BJ (cell line): Measurements from ENCODE around the gene NDUFS3. TPM values are rescaled to one million over a fixed set of nuclear protein-coding genes. Genes with fewer than 3 reads are reported as not detected.

ENCODE experiments used
- CTCF ChIA-PET: fragments of 350-600 bp; formaldehyde crosslinking; extraction: SDS; loops from one replicate; lab custom pipeline; 2021; ENCODE audit warnings: antibody characterized with exemption, inconsistent platforms; lab: Yijun Ruan, JAX
- POLR2A ChIA-PET: fragments of 300-600 bp; sonication (Branson Sonifier 250); formaldehyde crosslinking; extraction: SDS; loops from one replicate; lab custom pipeline; 2021; ENCODE audit warnings: antibody characterized with exemption; lab: Charles Lee
- DNase-seq: peaks from one replicate; pipeline ENCODE4 v3.0.0-alpha.2; 2011; ENCODE audit warnings: low read depth
- H3K27me3 ChIP-seq: 2 replicates; pipeline ENCODE4 v1.6.0; 2011; ENCODE audit warnings: low read length; ENCODE audit not compliant: control insufficient read depth, insufficient read depth
- H3K36me3 ChIP-seq: 2 replicates; pipeline ENCODE4 v1.5.1; 2011; ENCODE audit warnings: low read length; ENCODE audit not compliant: control insufficient read depth, insufficient read depth
- H3K4me3 ChIP-seq: 2 replicates; pipeline ENCODE4 v1.5.1; 2011; ENCODE audit warnings: low read depth, mild to moderate bottlenecking, control low read depth, low read length
- polyA plus RNA-seq: library from polyadenylated mRNA; depleted of rRNA; stranded (reverse); fragments of >200 nt; gene quantifications from 2 replicates; pipeline ENCODE4 v1.2.3, GENCODE V29; 2011
- TF ChIP-seq, protein P1 (sequence below): IDR thresholded peaks from 2 replicates; pipeline ENCODE4 v1.5.1; 2011; ENCODE audit warnings: low read depth, mild to moderate bottlenecking, control low read depth, inconsistent platforms, low read length, moderate library complexity; ENCODE audit not compliant: insufficient read depth

NDUFS3 gene
- polyA plus RNA-seq, 1 experiment = 98.0 TPM

DNA sequence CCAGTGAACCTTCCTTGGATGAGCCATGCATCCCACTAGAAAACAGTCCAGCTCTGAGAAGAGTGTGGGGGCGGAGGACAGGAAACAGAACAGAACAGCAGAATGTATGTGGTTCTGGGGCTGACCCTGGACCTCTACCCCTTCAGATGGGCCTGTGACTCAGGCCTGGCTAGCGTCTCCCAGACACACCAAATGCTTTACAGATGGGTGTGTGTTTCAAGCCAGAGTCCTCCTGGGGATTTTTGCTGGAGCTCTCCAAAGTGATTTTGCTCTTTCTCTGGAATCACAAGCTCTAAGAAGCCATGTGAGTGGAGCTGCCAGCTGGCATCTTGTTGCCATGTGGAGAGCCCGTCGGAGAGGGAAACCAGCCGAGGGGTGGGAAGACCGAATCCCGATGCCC lies 28.5 kb downstream of the NDUFS3 start:
- CTCF ChIA-PET = interaction anchor here (0.6 to 3.7 kb wide), 7 partner anchors 9 to 233 kb away, joined by 3 to 20 read pairs (median 6); no protein-coding TSS in a partner anchor

DNA sequence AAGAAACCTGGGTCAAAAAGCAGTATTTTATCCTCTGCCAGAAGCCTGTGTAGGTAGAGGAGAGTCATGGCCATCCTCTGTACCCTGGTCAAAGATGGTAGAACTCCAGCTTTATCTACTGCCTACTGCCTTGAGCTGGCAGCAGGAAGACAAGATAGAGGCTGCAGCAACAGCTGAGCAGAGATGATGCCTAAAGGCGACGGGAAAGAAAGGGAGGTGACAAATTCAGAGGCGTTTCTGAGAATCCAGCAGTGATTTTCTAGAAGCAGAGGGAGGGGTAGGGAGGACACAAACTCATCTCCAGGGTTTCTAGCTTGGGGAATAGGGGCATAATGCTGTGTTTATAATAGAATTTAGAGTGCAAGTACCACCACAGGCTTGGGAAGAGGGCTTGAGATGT lies 30.8 kb downstream of the NDUFS3 start:
- no peak for DNase-seq
- no peaks in the 10 kb centered on the region for H3K27me3 ChIP-seq
- TF ChIP-seq, protein P1, sequence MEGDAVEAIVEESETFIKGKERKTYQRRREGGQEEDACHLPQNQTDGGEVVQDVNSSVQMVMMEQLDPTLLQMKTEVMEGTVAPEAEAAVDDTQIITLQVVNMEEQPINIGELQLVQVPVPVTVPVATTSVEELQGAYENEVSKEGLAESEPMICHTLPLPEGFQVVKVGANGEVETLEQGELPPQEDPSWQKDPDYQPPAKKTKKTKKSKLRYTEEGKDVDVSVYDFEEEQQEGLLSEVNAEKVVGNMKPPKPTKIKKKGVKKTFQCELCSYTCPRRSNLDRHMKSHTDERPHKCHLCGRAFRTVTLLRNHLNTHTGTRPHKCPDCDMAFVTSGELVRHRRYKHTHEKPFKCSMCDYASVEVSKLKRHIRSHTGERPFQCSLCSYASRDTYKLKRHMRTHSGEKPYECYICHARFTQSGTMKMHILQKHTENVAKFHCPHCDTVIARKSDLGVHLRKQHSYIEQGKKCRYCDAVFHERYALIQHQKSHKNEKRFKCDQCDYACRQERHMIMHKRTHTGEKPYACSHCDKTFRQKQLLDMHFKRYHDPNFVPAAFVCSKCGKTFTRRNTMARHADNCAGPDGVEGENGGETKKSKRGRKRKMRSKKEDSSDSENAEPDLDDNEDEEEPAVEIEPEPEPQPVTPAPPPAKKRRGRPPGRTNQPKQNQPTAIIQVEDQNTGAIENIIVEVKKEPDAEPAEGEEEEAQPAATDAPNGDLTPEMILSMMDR = no peak
- H3K4me3 ChIP-seq = no peak overlapping the region
- ChIA-PET CTCF (no interaction called here), POLR2A (interaction anchor here (0.5 kb wide), 1 partner anchor 43 kb away, joined by 10 read pairs; no protein-coding TSS in a partner anchor)
- H3K36me3 ChIP-seq = no peaks in the 10 kb centered on the region

More for the DNA sequence above, 28.5 kb downstream of the NDUFS3 start:
- DNase-seq = peak; percentile 83
- POLR2A ChIA-PET = interaction anchor here (1.0 kb wide), 1 partner anchor 111 kb away, joined by 3 read pairs; no protein-coding TSS in a partner anchor
- TF ChIP-seq, protein P1 = no peak
- H3K27me3 ChIP-seq = no peaks in the 10 kb centered on the region
- H3K4me3 ChIP-seq = no peak overlapping the region
- no peaks in the 10 kb centered on the region for H3K36me3 ChIP-seq

DNA sequence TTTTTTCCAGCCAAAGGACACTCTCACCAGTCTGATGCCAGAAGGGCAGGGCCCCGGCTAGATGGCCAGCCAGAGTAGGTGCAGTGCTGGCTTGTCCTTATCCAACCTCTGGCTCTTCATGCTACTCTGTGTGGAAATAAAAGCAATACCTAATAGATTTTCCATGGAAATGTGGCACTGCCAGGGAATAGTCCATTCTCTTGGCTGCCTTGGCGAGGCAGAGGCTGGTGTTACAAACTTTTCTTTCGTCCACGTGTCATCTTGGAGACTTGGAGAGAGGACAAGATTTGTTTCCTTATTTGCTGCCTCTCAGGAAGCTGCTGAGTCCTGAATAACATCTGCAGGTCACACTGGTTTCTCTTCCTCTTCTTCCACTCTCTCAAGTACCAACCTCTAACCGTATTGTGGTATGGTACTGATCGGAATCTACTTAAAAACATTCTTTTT lies 32.5 kb downstream of the NDUFS3 start:
- Histone ChIP-seq H3K27me3 (no peaks in the 10 kb centered on the region), H3K36me3 (no peaks in the 10 kb centered on the region), H3K4me3 (no peak overlapping the region)
- ChIA-PET POLR2A (no interaction called here), CTCF (no interaction called here)
- no peak for DNase-seq
- TF ChIP-seq, protein P1 = no peak

DNA sequence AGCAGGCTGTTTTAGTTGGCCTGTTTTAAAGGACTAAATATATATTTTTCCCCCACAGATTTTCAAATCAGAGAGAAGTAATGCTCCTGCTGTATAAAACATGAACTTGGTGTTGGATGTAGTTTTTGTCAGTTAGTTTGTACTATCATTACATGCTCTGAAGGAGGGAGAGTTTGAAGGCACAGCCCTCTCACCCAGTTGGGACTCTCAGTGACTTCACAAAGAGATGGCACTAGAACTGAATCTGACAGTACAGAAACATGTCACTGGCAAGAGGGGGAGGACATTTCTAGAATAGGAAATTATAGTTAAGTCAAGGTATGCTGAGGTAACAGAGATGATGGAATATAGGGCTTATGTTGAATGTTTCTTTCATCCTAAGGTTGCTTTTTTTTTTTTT lies 36.4 kb downstream of the NDUFS3 start:
- CTCF ChIA-PET = interaction anchor here (0.8 to 3.1 kb wide), 2 partner anchors 150 to 241 kb away, joined by 3 to 13 read pairs; no protein-coding TSS in a partner anchor
- no peaks in the 10 kb centered on the region for H3K27me3 ChIP-seq
- TF ChIP-seq, protein P1 = no peak
- POLR2A ChIA-PET = no interaction called here
- peaks cover 2% of the 10 kb centered on the region for H3K36me3 ChIP-seq
- DNase-seq = no peak
- no peak overlapping the region for H3K4me3 ChIP-seq

DNA sequence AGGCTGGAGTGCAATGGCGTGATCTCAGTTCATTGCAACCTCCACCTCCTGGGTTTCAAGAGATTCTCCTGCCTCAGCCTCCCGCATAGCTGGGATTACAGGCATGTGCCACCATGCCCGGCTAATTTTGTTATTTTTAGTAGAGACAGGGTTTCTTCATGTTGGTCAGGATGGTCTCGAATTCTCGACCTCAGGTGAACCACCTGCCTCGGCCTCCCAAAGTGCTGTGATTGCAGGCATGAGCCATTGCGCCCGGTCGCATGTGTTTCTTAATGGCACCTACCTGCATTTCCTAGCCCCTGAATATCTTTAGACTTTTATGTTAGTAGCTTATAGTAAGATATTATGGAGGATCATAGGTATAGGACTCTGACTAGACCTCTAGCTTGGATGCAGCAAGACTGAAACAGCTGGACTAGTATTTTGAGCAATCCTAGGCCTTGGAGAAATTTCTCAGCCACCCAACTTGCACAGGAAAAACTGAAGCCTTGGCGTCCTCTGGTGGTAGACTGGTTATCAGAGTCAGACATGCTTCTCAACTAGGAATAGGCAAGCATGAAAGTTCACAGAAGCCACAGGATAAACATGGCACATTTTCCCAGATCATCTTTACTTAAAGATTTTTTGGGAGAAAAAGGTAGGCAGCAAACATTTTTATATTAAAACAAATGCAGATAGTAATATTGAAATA lies 38.0 kb downstream of the NDUFS3 start:
- no peak for DNase-seq
- TF ChIP-seq, protein P1 = peak; percentile 98
- ChIA-PET CTCF (interaction anchor here (0.6 to 3.1 kb wide), 22 partner anchors 10 to 361 kb away, joined by 3 to 26 read pairs (median 4); partner anchors contain the start of gene CELF1), POLR2A (interaction anchor here (0.5 kb wide), 1 partner anchor 15 kb away, joined by 3 read pairs; no protein-coding TSS in a partner anchor)
- Histone ChIP-seq H3K36me3 (peaks cover 7% of the 10 kb centered on the region), H3K4me3 (no peak overlapping the region), H3K27me3 (no peaks in the 10 kb centered on the region)
